Mesothelial cell of epicardium (in vitro differentiated cells): ENCODE data around the gene RANBP2. TPM values are rescaled to one million over a fixed set of nuclear protein-coding genes. Genes with fewer than 3 reads are reported as not detected.
"Not testable (repeated sequence)": the region's sequence is repeated elsewhere in the genome, so short reads cannot be mapped to it uniquely, and the experiment has no call there.

Source experiments
- DNase-seq, 2 experiments: peaks; one replicate each; pipeline ENCODE4 v3.0.0; 2021; ENCODE audit warnings: low spot score in 2 of 2; ENCODE audit not compliant: unreplicated experiment in 2 of 2
- H3K27ac Mint-ChIP-seq: 2 replicates; pipeline ENCODE4 v1.8.0; 2021; ENCODE audit warnings: mixed read lengths
- H3K27me3 Mint-ChIP-seq: 2 replicates; pipeline ENCODE4 v1.8.0; 2021; ENCODE audit warnings: low read depth, mixed read lengths
- H3K36me3 Mint-ChIP-seq: 2 replicates; pipeline ENCODE4 v1.8.0; 2021; ENCODE audit warnings: mixed read lengths
- H3K4me1 Mint-ChIP-seq: 2 replicates; pipeline ENCODE4 v1.8.0; 2021; ENCODE audit warnings: mixed read lengths
- H3K4me3 Mint-ChIP-seq: 2 replicates; pipeline ENCODE4 v1.8.0; 2021; ENCODE audit warnings: mild to moderate bottlenecking, moderate library complexity, mixed read lengths
- H3K9me3 Mint-ChIP-seq: 2 replicates; pipeline ENCODE4 v1.8.0; 2021; ENCODE audit warnings: mixed read lengths
- CTCF ChIP-seq: fragments of 200-600 bp; sonication (generic); IDR thresholded peaks from one replicate; pipeline ENCODE4 v1.5.0; 2021; ENCODE audit warnings: antibody characterized with exemption; ENCODE audit not compliant: unreplicated experiment
- total RNA-seq: library from RNA; stranded (reverse); gene quantifications from 3 replicates; pipeline ENCODE4 v1.2.1, GENCODE V29; 2021

Gene RANBP2
- total RNA-seq, 1 donor from 2014 or later: 63.2 TPM

DNA sequence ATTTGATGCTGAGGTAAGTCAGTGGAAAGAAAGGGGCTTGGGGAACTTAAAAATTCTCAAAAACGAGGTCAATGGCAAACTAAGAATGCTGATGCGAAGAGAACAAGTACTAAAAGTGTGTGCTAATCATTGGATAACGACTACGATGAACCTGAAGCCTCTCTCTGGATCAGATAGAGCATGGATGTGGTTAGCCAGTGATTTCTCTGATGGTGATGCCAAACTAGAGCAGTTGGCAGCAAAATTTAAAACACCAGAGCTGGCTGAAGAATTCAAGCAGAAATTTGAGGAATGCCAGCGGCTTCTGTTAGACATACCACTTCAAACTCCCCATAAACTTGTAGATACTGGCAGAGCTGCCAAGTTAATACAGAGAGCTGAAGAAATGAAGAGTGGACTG is 47.4 kb downstream of the RANBP2 start:
- peaks cover 50% of the 10 kb centered on the region for H3K36me3 Mint-ChIP-seq
- not testable (repeated sequence) for H3K4me3 Mint-ChIP-seq, DNase-seq, H3K4me1 Mint-ChIP-seq, H3K27me3 Mint-ChIP-seq, H3K27ac Mint-ChIP-seq, H3K9me3 Mint-ChIP-seq

GRCh38 chr2:108767859-108768258 is 48.6 kb downstream of the RANBP2 start:
- H3K27ac Mint-ChIP-seq, H3K9me3 Mint-ChIP-seq, H3K4me1 Mint-ChIP-seq, H3K4me3 Mint-ChIP-seq, DNase-seq, H3K27me3 Mint-ChIP-seq: not testable (repeated sequence)
- peaks cover 58% of the 10 kb centered on the region for H3K36me3 Mint-ChIP-seq

DNA sequence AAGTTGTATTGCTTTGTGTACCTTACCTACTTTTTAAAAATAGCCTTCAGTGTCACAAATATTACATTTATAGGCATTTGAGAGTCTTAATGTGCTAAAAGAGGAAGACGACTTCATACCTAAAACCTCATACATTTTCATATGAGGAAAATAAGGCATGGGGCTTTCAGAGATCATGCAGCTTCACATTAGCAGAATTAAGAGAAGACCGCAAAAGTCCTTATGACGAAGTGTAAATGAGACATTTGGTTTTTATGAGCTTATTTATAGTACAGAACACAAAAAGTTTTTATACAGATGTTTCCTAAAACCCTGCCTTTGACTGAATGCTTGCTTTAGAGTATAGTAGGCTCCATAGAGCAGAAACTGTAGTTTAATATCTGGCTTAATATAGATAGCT is 57.2 kb downstream of the RANBP2 start:
- Mint-ChIP-seq H3K4me1 (no peaks in the 10 kb centered on the region), H3K27ac (no peak overlapping the region), H3K27me3 (no peaks in the 10 kb centered on the region), H3K4me3 (no peak overlapping the region), H3K9me3 (no peaks in the 10 kb centered on the region), H3K36me3 (peaks cover 30% of the 10 kb centered on the region)
- DNase-seq: no peak
- no peak for TF ChIP-seq CTCF

GRCh38 chr2:108778857-108779256 is 59.6 kb downstream of the RANBP2 start:
- no peak overlapping the region for H3K27ac Mint-ChIP-seq
- H3K4me3 Mint-ChIP-seq: no peak overlapping the region
- TF ChIP-seq CTCF: no peak
- peaks cover 30% of the 10 kb centered on the region for H3K36me3 Mint-ChIP-seq
- no peak for DNase-seq
- H3K27me3 Mint-ChIP-seq: no peaks in the 10 kb centered on the region
- H3K9me3 Mint-ChIP-seq: no peaks in the 10 kb centered on the region
- H3K4me1 Mint-ChIP-seq: no peaks in the 10 kb centered on the region

DNA sequence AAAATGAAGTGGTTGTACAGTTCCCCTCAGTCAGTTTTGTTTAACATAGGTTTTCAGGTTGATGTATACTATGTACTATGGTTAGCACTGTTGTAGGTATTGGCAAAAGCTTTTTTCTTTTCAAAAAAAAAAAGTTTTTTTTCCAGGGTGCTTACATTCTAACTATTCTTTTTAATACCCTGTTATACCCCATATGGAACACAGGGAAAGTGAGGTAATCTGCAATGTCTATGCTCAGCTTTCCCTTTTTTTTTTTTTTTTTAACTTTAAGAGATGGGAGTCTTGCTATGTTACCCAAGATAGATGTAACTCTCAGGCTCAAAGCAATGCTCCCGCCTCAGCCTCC is 66.7 kb downstream of the RANBP2 start:
- DNase-seq: no peak
- TF ChIP-seq CTCF: no peak
- peak overlapping the region; percentile 100 for H3K27ac Mint-ChIP-seq
- H3K4me1 Mint-ChIP-seq: peaks cover 8% of the 10 kb centered on the region
- H3K4me3 Mint-ChIP-seq: peak overlapping the region; percentile 98
- no peaks in the 10 kb centered on the region for H3K9me3 Mint-ChIP-seq
- no peaks in the 10 kb centered on the region for H3K27me3 Mint-ChIP-seq
- H3K36me3 Mint-ChIP-seq: peaks cover 23% of the 10 kb centered on the region

DNA sequence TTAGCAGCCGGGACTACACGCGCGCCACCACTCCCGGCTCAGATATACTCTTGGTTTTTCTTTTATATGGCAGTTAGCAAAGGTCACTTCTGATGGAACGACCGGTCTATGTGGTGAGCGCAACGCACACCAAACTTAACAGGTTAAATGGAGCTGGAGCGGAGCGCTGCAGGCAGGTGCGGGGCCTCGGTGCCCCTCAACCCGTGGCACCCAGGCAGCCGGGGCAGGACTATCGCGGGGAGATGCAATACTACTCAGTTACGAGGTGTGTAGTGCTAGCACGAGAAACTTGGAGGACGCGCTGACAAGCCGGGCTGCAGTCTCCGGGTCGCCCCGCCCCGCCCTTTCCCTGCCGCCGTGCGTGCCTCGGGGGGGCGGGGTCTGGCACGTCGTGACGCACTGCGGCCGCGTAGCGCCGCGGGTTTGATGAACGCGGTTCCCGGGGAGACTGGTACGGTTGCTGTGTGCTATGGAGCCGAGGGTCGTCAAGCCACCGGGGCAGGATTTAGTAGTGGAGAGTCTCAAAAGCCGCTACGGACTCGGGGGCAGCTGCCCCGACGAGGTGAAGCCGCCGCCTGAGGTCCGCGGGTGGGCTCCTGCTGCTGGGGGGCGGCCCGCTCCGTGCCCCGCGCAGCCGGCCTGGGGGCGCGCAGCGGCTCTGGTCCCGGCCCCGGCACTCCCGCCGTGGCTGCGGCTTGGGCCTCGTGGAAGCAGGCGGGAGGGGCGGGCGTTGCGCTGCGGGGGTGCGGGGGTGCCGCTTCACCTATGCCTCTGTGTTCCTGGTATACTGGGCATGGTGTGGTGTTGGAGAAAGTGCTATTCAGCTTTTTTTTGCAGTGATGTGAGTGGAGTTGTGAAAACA is 67.3 kb downstream of the RANBP2 start, which contains the start of gene CCDC138:
TSS of gene CCDC138 (plus strand) at position 418 of the 862 bp plus-strand sequence. CDS start at position 470, 52 bp downstream.
- peak within 1 kb of the TSS; percentile 100 for H3K27ac Mint-ChIP-seq
- TF ChIP-seq CTCF: no peak
- DNase-seq: peak; percentile 85 to 93

More for the DNA sequence above, 67.3 kb downstream of the RANBP2 start, which contains the start of gene CCDC138:
- H3K27me3 Mint-ChIP-seq: no peaks in the 10 kb centered on the region
- H3K4me1 Mint-ChIP-seq: peaks cover 8% of the 10 kb centered on the region
- H3K36me3 Mint-ChIP-seq: peaks cover 23% of the 10 kb centered on the region
- H3K9me3 Mint-ChIP-seq: no peaks in the 10 kb centered on the region
- peak within 1 kb of the TSS; percentile 98 for H3K4me3 Mint-ChIP-seq
